RWPE2 (cell line): ENCODE data around the gene ACKR3.

Experiments used
- ATAC-seq: fragments of 200-7000 bp; cut with Tn5 transposase; 3 replicates; pipeline ENCODE4 v1.9.1; 2021; ENCODE audit warnings: low read depth
- DNase-seq: peaks from one replicate; pipeline ENCODE4 v3.0.0-alpha.2; 2020; ENCODE audit warnings: low spot score
- H3K27ac ChIP-seq: fragments of 450-650 bp; 2 replicates; pipeline ENCODE4 v1.5.1; 2017; ENCODE audit warnings: mild to moderate bottlenecking; ENCODE audit not compliant: poor library complexity, severe bottlenecking
- H3K27me3 ChIP-seq: fragments of 250-450 bp; sonication (Bioruptor Pico); 2 replicates; pipeline ENCODE4 v1.5.1; 2021; ENCODE audit warnings: mild to moderate bottlenecking, moderate library complexity; ENCODE audit not compliant: insufficient read depth, poor library complexity, severe bottlenecking
- H3K36me3 ChIP-seq: fragments of 250-450 bp; sonication (Bioruptor Pico); 2 replicates; pipeline ENCODE4 v1.5.1; 2020; ENCODE audit warnings: low read depth, mild to moderate bottlenecking, moderate library complexity
- H3K4me1 ChIP-seq: fragments of 250-450 bp; sonication (Bioruptor Pico); 2 replicates; pipeline ENCODE4 v1.5.1; 2021; ENCODE audit warnings: mild to moderate bottlenecking, moderate library complexity; ENCODE audit not compliant: insufficient read depth, poor library complexity, severe bottlenecking
- H3K4me3 ChIP-seq: fragments of 250-450 bp; sonication (Bioruptor Pico); 2 replicates; pipeline ENCODE4 v1.5.1; 2021; ENCODE audit warnings: mild to moderate bottlenecking, moderate library complexity; ENCODE audit not compliant: severe bottlenecking
- H3K9me3 ChIP-seq: fragments of 250-450 bp; sonication (Bioruptor Pico); 2 replicates; pipeline ENCODE4 v1.5.1; 2021; ENCODE audit warnings: mild to moderate bottlenecking, moderate library complexity; ENCODE audit not compliant: severe bottlenecking
- CTCF ChIP-seq: fragments of 450-650 bp; IDR thresholded peaks from one replicate; pipeline ENCODE4 v1.5.1; 2017; ENCODE audit warnings: mild to moderate bottlenecking, moderate library complexity; ENCODE audit not compliant: poor library complexity, severe bottlenecking

The ACKR3 gene

GRCh38 chr2:236622201-236622600, 52.6 kb downstream of the ACKR3 start:
- no peak for TF ChIP-seq CTCF
- H3K27me3 ChIP-seq, result no peaks in the 10 kb centered on the region

GRCh38 chr2:236622660-236623059, 53.0 kb downstream of the ACKR3 start:
- ATAC-seq, result no peak
- TF ChIP-seq CTCF, result no peak
- Histone ChIP-seq H3K36me3 (no peaks in the 10 kb centered on the region), H3K4me3 (no peak overlapping the region), H3K9me3 (no peaks in the 10 kb centered on the region), H3K4me1 (no peaks in the 10 kb centered on the region), H3K27ac (no peak overlapping the region), H3K27me3 (no peaks in the 10 kb centered on the region)
- no peak for DNase-seq

More at GRCh38 chr2:236622201-236622600, 52.6 kb downstream of the ACKR3 start:
- ATAC-seq, result no peak
- Histone ChIP-seq H3K4me3 (no peak overlapping the region), H3K36me3 (no peaks in the 10 kb centered on the region), H3K4me1 (no peaks in the 10 kb centered on the region), H3K9me3 (no peaks in the 10 kb centered on the region), H3K27ac (no peak overlapping the region)
- DNase-seq, result no peak

- no peaks in the 10 kb centered on the region for H3K4me1 ChIP-seq
- no peak overlapping the region for H3K4me3 ChIP-seq
- no peaks in the 10 kb centered on the region for H3K9me3 ChIP-seq
- no peak for ATAC-seq
- H3K27ac ChIP-seq, result no peak overlapping the region
- no peaks in the 10 kb centered on the region for H3K27me3 ChIP-seq
- TF ChIP-seq CTCF, result no peak
- DNase-seq, result no peak
- H3K36me3 ChIP-seq, result no peaks in the 10 kb centered on the region
Observed at GRCh38 chr2:236623816-236624215, 54.2 kb downstream of the ACKR3 start.

GRCh38 chr2:236625156-236625690, 55.6 kb downstream of the ACKR3 start:
- DNase-seq, result peak; percentile 27

More at GRCh38 chr2:236625156-236625690, 55.6 kb downstream of the ACKR3 start:
- no peak for ATAC-seq
- no peaks in the 10 kb centered on the region for H3K27me3 ChIP-seq
- H3K27ac ChIP-seq, result no peak overlapping the region
- H3K36me3 ChIP-seq, result no peaks in the 10 kb centered on the region
- no peaks in the 10 kb centered on the region for H3K9me3 ChIP-seq
- H3K4me1 ChIP-seq, result no peaks in the 10 kb centered on the region
- H3K4me3 ChIP-seq, result no peak overlapping the region
- no peak for TF ChIP-seq CTCF
